GM18861 (cell line): ENCODE measurements around the gene KRT33A.

Experiments used
- ATAC-seq: cut with Tn5 transposase; IDR thresholded peaks from one replicate; pipeline ENCODE4 v1.9.1; 2021; ENCODE audit not compliant: unreplicated experiment

KRT33A gene

GRCh38 chr17:41331606-41332005, 19.0 kb downstream of the KRT33A start:
- no peak for ATAC-seq

- ATAC-seq: no peak
Measured at GRCh38 chr17:41329279-41329948, 21.2 kb downstream of the KRT33A start.

- ATAC-seq: no peak
Measured at GRCh38 chr17:41328207-41328606, 22.4 kb downstream of the KRT33A start.

GRCh38 chr17:41327411-41328120, 23.1 kb downstream of the KRT33A start:
- no peak for ATAC-seq

GRCh38 chr17:41326173-41327145, 24.2 kb downstream of the KRT33A start:
- no peak for ATAC-seq

- ATAC-seq: no peak
Measured at GRCh38 chr17:41325611-41326010, 25.0 kb downstream of the KRT33A start.

GRCh38 chr17:41325126-41325525, 25.5 kb downstream of the KRT33A start:
- no peak for ATAC-seq

GRCh38 chr17:41324180-41325075, 26.2 kb downstream of the KRT33A start:
- ATAC-seq: no peak

GRCh38 chr17:41322903-41323895, 27.4 kb downstream of the KRT33A start:
- ATAC-seq: no peak

- ATAC-seq: no peak
Measured at GRCh38 chr17:41322094-41322902, 28.3 kb downstream of the KRT33A start.

- no peak for ATAC-seq
Measured at GRCh38 chr17:41318231-41318630, 32.4 kb downstream of the KRT33A start.

GRCh38 chr17:41315814-41316445, 34.7 kb downstream of the KRT33A start:
- no peak for ATAC-seq

GRCh38 chr17:41315204-41315794, 35.3 kb downstream of the KRT33A start, which contains the start of gene KRTAP17-1:
KRTAP17-1 (minus strand) TSS chr17:41315710; CDS start chr17:41315650, 60 bp downstream.
- no peak for ATAC-seq

- no peak for ATAC-seq
Measured at GRCh38 chr17:41311111-41311510, 39.5 kb downstream of the KRT33A start.

- ATAC-seq: peak; percentile 22
Measured at GRCh38 chr17:41308918-41309359, 41.7 kb downstream of the KRT33A start, which contains the start of gene KRTAP16-1. KRTAP16-1 (minus strand) TSS chr17:41309309; CDS start chr17:41309253, 56 bp downstream.

GRCh38 chr17:41308251-41308917, 42.2 kb downstream of the KRT33A start:
- ATAC-seq: peak; percentile 43

- ATAC-seq: no peak
Measured at GRCh38 chr17:41307647-41308046, 43.0 kb downstream of the KRT33A start.
